SKM-1 (cell line): ENCODE results near the gene ZNF679.
"Not testable (repeated sequence)": the region's sequence is repeated elsewhere in the genome, so short reads cannot be mapped to it uniquely, and the experiment has no call there.

ENCODE experiments used
- DNase-seq: peaks from one replicate; lab custom pipeline; 2025; ENCODE audit not compliant: unreplicated experiment; lab: John Stamatoyannopoulos, UW

The ZNF679 gene

GRCh38 chr7:64308016-64308270 lies 79.7 kb downstream of the ZNF679 start:
- no peak for DNase-seq

- no peak for DNase-seq
Measured at GRCh38 chr7:64310426-64310825, 82.2 kb downstream of the ZNF679 start.

DNA sequence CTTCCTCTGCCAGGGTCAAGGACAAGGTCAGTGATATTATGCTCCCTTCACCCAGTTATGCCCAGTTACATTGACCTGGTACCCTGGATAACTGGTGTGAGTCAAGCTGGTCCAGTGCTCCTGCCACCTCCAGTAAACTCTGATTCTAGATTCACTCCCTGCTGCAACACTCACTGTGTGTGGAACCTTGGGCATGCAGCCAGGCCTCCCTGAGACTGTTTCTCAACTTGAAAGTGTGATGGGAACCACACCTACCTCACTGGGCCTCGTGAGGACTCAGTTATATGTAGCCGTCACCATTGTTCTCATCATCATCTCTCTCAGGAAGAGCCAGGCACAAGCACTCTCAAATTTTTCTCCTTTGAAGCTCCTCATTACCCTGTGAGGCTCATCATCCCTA lies 84.6 kb downstream of the ZNF679 start:
- no peak for DNase-seq

DNA sequence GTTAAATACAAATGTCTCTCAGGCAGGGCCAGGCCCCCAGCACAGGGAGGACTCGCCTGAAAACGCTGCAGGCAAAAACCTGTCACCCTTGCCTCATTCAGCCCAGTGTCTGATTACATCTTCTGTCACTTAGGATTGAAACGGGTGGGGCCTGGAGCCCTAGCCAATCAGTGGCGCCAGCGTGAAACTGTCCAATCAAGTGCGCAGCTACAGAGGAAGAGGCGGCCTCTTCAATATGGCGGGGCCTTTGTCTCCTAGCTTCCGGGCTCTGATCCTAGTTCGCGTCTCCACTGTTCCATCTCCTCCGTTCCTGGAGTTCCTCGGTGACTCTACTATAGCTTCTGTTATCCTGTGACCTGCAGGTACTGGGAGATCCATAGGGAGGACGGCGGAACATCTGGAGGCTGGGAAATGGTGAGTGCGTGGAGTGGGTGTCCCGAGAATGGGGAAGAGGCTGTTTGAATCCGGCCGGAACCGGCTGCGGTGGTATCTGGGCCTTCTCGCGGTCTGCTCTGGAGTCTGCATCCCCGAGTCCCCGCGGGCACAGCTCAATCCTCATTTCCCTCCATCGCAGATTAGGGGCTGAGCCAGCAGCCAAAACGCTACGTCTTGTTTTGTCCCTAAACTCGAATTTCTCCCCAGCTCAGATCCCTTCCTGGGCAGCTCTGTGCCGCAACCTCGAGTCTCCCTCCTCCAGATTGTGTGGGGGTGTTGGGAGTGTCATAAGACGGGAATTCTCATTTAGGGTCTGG lies 85.6 kb downstream of the ZNF679 start, which contains the start of gene ZNF736:
Gene ZNF736 (plus strand): TSS at position 222 of the 752 bp plus-strand sequence. CDS start 190 bp downstream, at position 412.
- peak; percentile 76 for DNase-seq

- DNase-seq: no peak
Measured at GRCh38 chr7:64314566-64314965, 86.3 kb downstream of the ZNF679 start.

DNA sequence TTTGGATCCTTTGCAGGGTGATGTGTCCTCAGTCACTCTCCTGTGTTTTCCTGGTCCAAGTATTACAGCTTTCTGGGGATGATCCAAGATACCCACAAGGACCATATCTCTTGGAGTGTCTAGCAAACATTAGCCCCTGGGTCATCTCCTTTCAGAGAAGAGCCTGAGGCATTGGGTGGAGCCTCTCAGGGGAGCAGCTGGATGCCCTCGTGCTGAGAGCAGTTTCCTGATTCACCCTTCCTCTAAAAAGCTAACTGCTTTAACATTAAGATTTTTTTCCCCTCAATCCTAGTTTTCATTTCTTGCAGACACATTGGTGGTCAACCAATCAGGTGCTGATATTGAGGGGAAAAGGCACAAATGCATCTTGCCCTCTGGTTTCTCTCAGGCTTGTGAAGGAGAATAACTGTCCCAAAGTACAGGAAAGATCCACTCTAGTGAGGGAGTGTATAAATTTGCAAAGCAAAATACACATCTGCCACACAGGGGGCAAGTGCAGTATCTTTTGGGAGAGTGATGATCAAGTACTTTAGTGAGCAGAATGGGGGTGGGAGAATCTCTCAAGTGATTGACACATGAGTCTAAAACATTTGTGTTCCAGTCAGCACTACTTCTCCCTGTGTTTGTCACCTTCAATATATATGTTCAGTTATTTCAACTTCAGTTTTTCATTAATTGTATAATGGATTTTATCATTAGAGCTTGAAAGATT lies 87.9 kb downstream of the ZNF679 start:
- not testable (repeated sequence) for DNase-seq
